ENCODE results near the gene PIRT. TPM values are rescaled to one million over a fixed set of nuclear protein-coding genes. Genes with fewer than 3 reads are reported as not detected.

Gene PIRT
- total RNA-seq, 1 experiment from 2014 or later, result not detected

DNA sequence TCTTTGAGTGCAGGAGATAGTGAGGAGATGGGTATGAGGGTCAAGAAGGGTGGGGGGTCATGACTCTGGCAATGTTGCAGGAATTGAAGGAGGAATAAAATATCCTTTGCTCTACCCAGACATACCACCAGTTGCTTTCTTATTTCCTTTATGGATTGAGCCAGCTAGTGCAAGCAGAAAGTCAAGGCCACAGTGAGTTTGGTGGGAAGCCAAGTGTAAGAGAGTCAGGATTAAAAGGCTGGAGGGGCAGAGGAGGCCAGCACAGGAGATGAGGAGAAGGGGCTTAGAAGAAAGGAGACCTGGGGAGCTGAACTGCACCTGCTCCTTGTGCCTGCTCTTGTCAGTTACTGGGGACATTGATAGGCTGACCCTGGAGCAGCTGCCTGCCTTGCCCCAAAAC, 16.1 kb downstream of the PIRT start:
- DNase-seq (ENCODE audit: low read depth), result no peak

DNA sequence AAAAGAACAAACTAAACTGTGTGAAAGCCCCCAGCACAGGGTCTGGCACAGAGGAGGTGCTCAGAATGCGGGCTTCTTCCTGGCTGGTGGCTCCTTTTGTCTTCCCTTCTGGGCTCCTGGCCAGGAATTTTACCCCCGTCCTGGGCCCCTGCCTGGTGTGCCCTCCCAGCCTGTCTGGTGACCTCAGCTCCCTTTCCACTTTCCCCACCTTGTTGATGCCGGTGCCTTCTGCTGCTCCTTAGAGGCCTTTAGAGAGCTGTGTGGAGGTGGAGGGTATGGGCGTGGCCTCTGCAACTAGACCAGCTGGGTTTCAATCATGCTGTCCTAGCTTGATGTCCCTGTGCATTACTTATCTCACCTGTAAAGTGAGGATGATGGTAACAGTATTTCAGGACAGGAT, 16.8 kb downstream of the PIRT start:
- no peak for DNase-seq (ENCODE audit: low read depth)

DNA sequence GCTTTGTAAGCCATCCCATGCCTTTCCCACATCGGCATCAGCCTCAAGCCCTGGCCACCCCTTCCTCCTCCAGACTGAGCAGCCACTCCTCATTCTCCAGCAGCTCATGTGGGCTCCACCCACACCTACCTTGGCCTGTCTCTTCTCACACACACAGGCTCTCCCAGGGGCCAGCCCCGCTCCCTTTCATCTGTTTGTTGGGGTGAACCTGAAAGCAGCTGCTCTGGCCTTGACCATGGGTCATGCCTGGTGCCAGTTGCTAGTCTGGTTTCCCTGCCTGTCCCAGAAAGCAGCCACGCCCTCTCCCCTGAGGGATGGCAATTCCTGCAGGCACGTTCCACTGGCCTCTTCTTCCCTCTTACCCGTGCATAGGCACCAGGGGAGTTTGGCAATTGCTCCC, 22.6 kb downstream of the PIRT start:
- no peak for DNase-seq (ENCODE audit: low read depth)

DNA sequence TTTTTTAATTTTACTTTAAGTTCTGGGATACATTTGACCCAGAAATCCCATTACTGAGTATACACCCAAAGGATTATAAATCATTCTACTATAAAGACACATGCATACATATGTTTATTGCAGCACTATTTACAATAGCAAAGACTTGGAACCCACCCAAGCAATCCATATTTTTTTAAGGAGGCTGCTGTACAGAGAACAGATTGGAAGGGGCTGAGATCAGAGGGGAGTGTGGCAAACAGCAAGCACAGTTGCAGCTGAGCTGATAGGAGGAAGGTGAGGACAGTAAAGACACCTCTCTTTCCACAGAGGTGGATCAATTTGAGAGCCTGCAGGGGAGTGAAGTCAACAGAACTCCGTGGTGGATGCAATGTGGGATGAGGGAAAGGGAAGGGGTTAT, 23.8 kb downstream of the PIRT start:
- no peak for DNase-seq (ENCODE audit: low read depth)

DNA sequence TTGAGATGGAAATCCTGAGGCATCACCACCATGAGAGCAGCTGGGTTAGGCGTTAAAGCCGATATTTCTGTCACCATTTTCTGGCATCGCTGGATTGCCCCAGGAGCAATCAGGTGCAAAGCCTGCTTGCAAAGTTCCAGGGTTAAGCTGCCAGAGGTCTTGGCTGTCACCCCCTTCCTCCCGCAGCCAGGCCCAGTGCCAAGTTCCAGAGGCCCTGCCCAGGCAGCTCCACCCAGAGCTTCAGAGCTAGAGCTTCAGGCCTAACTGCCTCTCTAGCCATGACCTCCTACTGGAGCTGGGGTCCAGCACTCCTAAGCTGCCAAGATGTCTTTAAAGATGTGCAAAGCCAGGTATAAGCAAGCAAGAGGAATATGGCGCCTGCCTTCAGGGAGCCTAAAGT, 25.2 kb downstream of the PIRT start:
- no peak for DNase-seq (ENCODE audit: low read depth)

DNA sequence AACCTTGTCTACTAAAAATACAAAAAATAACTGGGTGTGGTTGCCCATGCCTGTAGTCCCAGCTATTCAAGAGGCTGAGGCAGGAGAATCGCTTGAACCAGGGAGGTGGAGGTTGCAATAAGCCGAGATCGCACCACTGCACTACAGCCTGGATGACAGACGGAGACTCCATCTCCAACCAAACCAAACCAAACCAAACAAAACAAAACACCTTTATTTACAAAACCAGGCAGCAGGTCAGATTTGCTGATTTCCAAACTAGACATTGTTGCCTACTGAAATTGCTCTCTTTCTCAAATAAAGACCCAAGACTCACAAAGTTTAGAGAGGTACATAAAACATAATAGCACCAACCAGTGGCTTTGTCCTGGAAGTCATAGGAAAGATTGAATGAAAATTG, 28.3 kb downstream of the PIRT start:
- no peak for DNase-seq (ENCODE audit: low read depth)

DNA sequence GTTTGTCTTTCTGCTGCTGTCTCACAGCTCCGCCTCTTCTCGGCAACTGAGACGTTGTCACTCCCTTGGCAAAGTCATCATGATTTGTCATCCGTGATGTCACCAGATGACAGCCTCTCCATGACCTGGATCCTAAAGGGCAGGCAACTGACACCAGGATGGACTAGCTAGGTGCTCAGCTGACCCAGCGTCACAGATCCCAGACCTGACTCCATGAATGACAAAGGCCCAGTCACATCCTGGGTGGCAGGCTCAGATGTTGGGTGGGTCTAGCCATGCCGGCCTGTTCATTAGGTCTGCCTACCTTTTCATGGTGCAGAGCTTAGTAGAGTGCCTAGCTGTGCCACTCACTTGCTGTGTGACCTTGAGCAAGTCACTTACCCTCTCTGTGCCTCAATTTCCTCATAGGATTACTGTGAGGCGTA, 30.2 kb downstream of the PIRT start:
- no peak for DNase-seq (ENCODE audit: low read depth)

DNA sequence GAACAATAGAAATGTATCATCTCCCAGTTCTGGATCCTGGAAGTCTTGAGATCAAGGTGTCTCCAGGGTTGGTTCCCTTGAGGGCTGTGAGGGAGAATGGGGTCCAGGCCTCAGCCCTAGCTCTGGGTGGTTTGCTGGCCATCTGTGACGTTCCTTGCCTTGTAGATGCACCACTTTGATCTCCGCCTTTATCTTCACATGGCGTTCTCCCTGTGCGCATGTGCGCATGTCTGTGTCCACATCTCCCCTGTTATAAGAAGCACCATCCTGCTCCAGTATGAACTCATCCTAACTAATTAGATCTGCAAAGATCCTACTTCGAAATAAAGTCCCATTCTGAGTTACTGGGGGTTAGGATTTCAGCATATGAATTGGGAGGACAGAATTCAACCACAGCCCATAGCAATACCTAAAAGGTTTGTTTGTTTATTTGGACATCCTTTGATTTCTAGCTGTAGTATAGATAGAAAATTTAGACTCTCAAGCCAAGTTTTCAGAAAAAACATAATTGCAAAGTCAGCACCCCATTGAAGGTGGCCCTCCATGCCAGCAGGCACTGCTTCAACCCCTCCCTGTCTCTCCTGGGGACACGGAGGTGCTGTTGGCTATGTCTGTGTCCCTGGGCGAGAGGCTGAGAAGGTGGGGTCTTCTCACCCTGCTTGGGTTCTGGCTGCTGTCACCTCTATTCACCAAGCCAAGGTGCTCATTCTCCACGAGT, 31.2 kb downstream of the PIRT start:
- no peak for DNase-seq (ENCODE audit: low read depth)

DNA sequence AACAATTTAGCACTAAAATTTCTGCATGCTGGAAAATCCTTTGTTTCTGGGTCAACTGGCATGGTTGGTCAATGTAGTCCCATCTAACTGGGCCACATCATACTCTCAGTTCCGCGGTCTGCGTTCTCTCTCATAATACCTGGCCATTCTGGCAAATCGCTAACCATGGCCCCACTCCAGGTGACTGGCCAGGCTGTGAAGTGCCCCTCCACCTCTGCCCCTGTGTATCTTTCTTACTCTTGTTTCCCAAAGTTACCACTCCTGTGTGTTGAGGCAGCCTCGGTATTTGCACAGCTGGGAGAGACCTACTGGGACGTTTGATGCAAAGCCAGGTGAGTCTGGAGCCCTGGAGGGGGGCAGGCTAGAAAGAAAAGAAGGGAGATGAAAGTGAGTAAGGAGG, 32.0 kb downstream of the PIRT start:
- no peak for DNase-seq (ENCODE audit: low read depth)

DNA sequence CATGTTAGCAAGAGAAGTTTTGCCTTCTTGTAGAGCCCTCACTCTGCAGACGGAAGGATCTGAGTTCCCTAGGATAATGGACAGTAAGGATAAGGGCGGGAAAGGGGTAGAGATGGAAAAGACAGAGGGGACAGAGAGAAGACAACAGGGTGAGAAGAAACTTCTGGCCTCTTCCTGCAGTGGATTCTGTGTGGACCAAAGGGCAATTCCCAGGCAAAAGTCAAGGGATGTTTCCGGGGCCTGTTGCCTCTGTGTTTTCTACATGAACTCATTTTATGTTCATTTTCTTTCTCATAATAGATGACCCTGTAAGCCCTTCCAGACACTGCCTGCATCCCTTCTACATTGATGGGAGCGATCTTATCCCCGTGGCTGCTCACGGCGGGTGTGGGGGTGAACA, 33.3 kb downstream of the PIRT start:
- DNase-seq (ENCODE audit: low read depth), result no peak

DNA sequence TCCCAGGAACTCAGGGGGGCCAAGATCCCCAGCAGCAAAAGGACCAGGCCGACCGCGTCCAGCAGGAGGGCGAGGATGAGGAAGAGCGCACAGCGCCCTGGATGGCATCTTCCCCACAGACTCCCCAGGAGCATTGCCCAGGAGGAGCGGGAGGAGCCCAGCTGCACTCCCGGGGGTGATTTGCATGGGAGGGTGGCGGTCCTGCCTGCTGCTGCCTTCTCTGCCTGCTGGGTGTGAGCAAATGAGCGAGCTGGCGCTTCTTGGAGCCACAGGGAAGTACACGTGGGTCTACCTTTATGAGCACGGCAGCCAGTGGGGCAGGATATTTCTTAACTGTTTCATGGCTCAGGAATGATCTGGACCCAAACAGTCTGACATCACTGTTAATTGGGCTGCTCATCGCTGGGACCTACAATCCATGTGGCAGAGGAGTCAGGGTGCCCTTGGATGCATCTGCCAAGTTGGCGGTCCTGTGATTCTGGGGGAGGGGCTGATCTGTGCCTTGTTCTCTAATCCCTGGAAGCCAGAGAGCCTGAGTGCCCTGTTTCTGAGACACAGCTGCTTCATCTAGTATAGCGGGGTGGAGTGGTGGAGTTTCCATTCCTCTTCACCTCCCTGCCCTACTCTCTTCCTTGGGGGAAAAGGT, 33.9 kb downstream of the PIRT start, which contains the start of gene TMEM238L:
Gene TMEM238L (minus strand): TSS at position 270 of the 646 bp plus-strand sequence. CDS start 136 bp downstream, at position 134.
- no peak for DNase-seq (ENCODE audit: low read depth)

DNA sequence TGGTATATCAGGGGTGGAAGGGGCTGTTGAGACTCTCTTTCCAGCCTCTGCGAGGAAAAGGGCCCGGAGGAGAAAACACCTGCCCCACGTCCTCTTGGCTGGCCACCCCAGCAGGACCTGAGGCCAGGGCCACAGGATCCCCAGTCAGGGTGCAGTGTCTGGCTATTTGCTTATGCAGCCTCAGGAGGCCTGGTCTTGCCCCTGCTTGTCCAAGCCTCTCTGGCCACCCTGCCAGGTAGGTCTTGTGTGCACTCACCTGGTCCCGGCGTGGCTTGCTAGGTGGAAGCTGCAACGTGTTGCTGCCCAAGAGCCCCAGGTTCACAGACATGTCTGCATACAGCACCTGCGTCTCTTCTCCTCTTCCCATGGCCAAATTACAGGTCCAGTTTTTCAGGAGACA, 34.5 kb downstream of the PIRT start:
- DNase-seq (ENCODE audit: low read depth), result no peak

DNA sequence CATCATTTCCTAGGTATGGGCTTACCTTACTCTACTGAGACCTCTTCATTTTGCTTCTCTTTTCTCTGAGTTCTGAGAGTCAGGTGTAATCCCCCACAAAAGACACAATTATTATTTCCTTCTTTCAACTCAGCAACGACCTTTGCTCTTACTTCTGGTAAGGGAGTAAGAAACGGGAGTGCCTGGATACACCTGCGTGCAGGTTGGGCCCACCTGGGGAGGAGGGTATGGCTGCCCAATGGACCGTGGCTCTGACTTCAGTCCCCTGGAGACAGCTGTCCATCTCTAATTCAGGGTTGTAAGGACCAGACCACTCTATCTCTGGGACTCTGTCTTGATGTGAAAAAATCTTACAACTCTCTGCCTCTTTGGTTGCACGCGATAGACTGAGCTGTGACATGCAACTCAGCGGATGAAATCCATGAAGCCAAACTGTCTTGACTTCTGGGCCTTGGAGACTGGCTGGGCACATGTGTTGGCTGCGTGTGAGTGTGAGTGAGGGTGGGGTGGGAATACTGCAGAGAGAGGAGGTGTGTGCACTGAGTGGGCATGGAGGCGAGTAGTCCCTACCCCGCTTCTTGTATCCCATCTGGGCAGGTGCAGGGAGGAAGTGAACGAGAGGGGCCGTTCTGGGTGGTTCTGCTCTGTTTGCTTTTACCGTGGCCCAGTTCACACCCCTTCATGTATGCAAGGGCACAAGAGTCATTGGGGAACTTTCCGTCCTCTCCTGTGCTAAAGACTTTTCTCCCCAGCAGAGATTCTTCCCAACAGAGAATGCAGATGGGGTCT, 35.2 kb downstream of the PIRT start:
- DNase-seq (ENCODE audit: low read depth), result no peak

DNA sequence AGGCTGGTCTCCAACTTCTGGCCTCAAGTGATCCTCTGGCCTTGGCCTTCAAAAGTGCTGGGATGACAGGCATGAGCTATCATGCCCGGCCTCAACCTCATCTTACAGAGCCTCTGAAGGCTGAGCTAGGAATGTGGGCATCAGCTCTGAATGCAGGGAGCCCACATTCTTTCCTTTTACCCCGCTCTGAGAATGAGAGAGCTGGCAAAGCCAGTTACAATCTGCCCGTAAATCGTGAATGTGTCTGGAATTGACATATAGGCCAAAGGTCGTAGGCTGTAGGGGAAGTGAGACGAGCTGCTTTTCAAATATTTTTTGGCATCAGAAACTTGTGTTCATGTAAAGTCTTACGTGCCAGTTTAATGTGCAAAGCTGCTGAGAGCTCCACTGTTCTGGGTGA, 38.5 kb downstream of the PIRT start:
- no peak for DNase-seq (ENCODE audit: low read depth)

DNA sequence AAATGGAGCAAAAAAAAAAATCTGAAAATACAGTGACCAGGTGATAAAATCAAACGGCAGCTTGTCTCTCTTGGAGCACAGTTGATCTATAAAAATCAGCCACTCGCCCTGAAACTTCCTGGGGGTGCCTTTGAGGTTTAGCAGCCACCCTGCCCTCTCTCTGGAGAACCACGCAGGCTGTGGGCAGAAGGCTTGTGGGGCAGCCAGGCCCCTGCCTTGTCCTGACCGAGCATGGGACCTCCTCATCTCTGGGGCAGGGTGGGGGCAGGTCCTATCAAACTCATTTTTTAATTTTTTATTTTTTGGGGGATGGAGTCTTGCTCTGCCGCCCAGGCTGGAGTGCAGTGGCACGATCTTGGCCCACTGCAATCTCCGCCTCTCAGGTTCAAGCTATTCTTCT, 39.0 kb downstream of the PIRT start:
- DNase-seq (ENCODE audit: low read depth), result no peak

DNA sequence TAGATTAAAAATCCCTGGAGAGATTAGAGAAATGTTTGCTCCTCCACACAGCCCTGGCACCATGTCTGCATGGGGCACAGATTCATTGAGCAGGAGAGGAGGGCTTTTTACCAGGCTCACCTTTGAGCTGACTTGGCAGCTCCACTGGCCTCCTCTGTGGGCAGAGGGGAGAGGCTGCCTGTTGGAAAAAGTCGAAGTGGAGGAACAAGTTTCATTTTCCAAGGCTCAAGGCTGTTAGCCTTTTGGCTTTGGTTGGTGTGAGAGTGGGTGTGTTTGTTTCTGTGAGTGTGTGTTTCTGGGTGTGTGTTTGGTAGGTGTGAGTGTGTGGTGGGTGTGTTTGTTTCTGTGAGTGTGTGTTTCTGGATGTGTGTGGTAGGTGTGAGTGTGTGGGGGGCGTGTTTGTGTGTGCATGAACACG, 39.5 kb downstream of the PIRT start:
- no peak for DNase-seq (ENCODE audit: low read depth)

DNA sequence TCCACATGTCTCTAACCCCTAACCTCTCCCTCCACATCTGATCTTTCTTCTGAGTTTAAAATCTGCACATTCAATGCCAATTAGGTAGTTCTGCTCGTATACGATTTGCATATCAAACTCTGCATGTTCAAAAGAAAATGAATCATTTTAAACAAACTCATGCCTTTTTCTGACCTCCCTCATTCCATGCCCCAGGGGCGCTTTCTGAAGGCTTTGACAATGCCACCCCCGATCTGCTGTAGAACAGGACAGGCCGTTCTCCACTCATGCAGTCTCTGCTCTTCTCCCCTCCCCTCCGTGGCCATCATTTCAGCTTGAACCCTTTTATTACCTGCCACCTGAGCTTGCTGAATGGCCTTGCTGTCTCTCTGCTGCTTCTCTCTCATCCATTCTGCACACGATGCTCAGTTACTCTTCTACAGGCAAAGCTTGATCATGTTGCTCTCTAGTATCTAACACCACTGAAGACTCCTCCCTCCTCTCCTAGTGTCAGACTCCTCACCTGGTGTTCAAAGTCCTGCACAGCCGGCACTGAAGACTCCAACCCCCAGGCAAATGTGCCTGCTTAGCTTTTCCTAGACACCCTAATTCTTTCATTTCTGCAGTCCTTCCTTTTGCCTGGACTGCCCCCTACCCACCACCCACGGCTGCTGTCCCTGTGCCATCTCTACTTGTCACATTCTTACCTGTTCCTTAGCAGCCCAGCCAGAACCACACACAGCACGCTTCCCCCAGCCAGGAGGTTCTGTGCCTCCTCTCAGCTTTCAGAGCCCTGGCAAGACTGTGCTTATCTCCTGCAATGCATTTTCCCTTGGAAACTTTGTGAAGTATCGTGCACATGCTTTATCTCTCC, 40.2 kb downstream of the PIRT start:
- DNase-seq (ENCODE audit: low read depth), result no peak

DNA sequence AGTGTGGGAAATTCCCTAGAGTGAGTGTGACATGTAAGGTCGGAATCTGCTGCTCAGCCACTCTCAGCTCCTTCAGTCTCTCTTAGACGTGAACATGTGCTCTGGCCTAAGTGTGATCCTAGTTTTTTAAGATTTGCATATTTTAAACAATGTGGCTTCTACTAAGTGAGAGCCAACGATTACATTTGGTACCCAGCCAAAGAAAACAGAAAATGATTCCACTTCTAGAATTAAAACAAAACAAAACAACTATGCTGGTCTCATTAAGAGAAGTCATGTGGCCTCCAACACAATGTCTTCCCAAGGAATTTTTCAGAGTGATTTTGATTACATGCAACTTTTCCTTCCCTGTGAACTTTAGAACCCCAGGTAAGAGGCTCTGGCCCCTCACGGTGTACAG, 44.1 kb downstream of the PIRT start:
- DNase-seq (ENCODE audit: low read depth), result no peak

DNA sequence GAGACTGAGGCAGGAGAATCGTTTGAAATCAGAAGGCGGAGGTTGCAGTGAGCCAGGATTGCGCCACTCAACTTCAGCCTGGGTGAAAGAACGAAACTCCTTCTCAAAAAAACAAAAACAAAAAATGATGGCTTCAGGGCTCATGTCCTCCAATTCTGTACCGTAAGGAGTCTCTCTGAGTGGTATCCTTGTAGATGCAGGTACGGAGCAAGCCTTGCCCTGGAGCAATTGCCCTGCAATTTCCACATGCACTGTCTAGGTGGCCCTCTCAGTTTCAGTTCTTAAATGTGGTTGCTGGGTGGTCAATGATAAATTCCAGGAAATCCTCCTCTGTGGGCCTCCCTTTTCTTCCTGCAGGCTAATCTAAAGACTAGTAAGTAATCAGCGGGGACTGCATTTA, 44.6 kb downstream of the PIRT start:
- no peak for DNase-seq (ENCODE audit: low read depth)

DNA sequence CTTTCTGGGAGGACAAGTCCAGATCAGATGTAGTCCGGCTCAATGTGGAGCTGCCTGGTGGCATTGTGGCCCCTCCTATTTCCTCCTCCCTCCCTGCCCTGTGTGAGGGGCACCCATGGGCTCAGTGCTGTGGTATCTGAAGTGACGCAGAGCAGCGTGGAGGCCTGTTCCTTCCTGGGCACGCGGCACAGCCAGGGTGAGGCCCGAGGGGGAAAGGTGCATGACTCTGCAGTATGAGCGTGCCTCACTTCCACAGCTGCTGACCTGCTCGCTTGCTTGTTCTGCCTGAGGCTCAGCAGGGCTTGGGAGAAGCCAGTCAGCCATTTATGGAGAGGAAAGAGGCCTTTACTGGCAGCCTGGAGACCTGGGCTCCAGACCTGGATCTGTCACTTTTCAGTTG, 45.7 kb downstream of the PIRT start:
- peak; percentile 17 for DNase-seq (ENCODE audit: low read depth)
